ENCODE results near the gene TGFBR2.

GRCh38 chr3:30720586-30721313, 114.3 kb downstream of the TGFBR2 start:
- no peak for TF ChIP-seq CTCF (optimal IDR thresholded peaks at IDR 0.05 in 1 of 3, IDR thresholded peaks at IDR 0.05 in 1 of 3, conservative IDR thresholded peaks at IDR 0.05 in 1 of 3; ENCODE audit: extremely low read depth in 1 of 3, insufficient read depth in 2 of 3, low read length in 3 of 3)
- TF ChIP-seq EZH2 (IDR thresholded peaks at IDR 0.05; ENCODE audit: low read length): no peak

Measured in keratinocyte (primary cell).